ENCODE measurements around the gene PATJ. TPM values are rescaled to one million over a fixed set of nuclear protein-coding genes. Genes with fewer than 3 reads are reported as not detected.

PATJ gene
- total RNA-seq, 1 experiment from 2014 or later = 48.8 TPM

- ATAC-seq (peak; percentile 63), DNase-seq (ENCODE audit: low read depth, low spot score) (no peak)
- Histone ChIP-seq H3K27me3 (ENCODE audit: insufficient read depth, low read length) (no peaks in the 10 kb centered on the region), H3K36me3 (ENCODE audit: control insufficient read depth in 1 of 2, insufficient read depth in 2 of 2, low read length in 2 of 2) (no peaks in the 10 kb centered on the region), H4K20me1 (ENCODE audit: insufficient read depth) (no peaks in the 10 kb centered on the region), H3K27ac (ENCODE audit: low read depth, low read length) (no peak overlapping the region), H3K79me2 (ENCODE audit: insufficient read depth, low read length) (no peaks in the 10 kb centered on the region), H3K9me2 (ENCODE audit: insufficient read depth) (no peaks in the 10 kb centered on the region), H2AFZ (ENCODE audit: low read depth, low read length, poor library complexity, severe bottlenecking) (no peak overlapping the region), H3K9ac (ENCODE audit: low read length) (no peak overlapping the region), H3K4me1 (ENCODE audit: control insufficient read depth in 1 of 2, insufficient read depth in 2 of 2, low read length in 2 of 2) (no peaks in the 10 kb centered on the region), H3K4me3 (replicated peaks in 1 of 2; ENCODE audit: low read depth in 1 of 2, low read length in 2 of 2) (no peak overlapping the region), H3K9me3 (ENCODE audit: control insufficient read depth in 1 of 2, insufficient read depth in 1 of 2, low read depth in 1 of 2, low read length in 2 of 2) (no peaks in the 10 kb centered on the region), H3K4me2 (ENCODE audit: low read length) (no peak overlapping the region)
- intact Hi-C loops (cut with micrococcal nuclease) = loop anchor here (10.0 kb wide), 1 partner anchor 194 kb away; no protein-coding TSS in a partner anchor
- RAD21 ChIA-PET (ENCODE audit: low non-redundant PET in 1 of 2, low total read pairs in 2 of 2, uncharacterized antibody in 2 of 2, unreplicated experiment in 2 of 2) = no interaction called here
- BruUV-seq (replicated peaks) = no TSS peak
- no peak for TF ChIP-seq FOSL1 (IDR thresholded peaks at IDR 0.05; ENCODE audit: low read depth)
- peak; percentile 11 to 62 (median 46); a peak in 4 of 6 replicates for TF ChIP-seq CTCF (IDR thresholded peaks at IDR 0.05 in 2 of 3, conservative IDR thresholded peaks at IDR 0.05 in 1 of 3; ENCODE audit: borderline replicate concordance in 1 of 3, insufficient read depth in 1 of 3, low read depth in 2 of 3, low read length in 2 of 3)
- TF ChIP-seq RAD21 (IDR thresholded peaks at IDR 0.05; ENCODE audit: low read depth) = peak; percentile 40; the same call in 1 of the 2 replicates
- no peak for TF ChIP-seq ZNF274 (IDR thresholded peaks at IDR 0.05; ENCODE audit: low read depth, low read length)
- CTCF ChIA-PET = no interaction called here
- POLR2A ChIA-PET = no interaction called here
These were observed 208.1 kb downstream of the PATJ start for GRCh38 chr1:61950418-61950817.

GRCh38 chr1:61951731-61952580 is 209.7 kb downstream of the PATJ start:
- H3K27ac ChIP-seq (ENCODE audit: low read depth, low read length) = no peak overlapping the region
- POLR2A ChIA-PET = no interaction called here
- no peak overlapping the region for H3K9ac ChIP-seq (ENCODE audit: low read length)
- H3K4me3 ChIP-seq (replicated peaks in 1 of 2; ENCODE audit: low read depth in 1 of 2, low read length in 2 of 2) = no peak overlapping the region
- DNase-seq (ENCODE audit: low read depth, low spot score) (no peak), ATAC-seq (no peak)
- H3K79me2 ChIP-seq (ENCODE audit: insufficient read depth, low read length) = no peaks in the 10 kb centered on the region
- intact Hi-C loops (cut with micrococcal nuclease) = loop anchor here (10.0 kb wide), 1 partner anchor 193 kb away; no protein-coding TSS in a partner anchor
- CTCF ChIA-PET = no interaction called here
- no peaks in the 10 kb centered on the region for H3K4me1 ChIP-seq (ENCODE audit: control insufficient read depth in 1 of 2, insufficient read depth in 2 of 2, low read length in 2 of 2)
- no TSS peak for BruUV-seq (replicated peaks)
- H3K36me3 ChIP-seq (ENCODE audit: control insufficient read depth in 1 of 2, insufficient read depth in 2 of 2, low read length in 2 of 2) = no peaks in the 10 kb centered on the region
- no peak overlapping the region for H2AFZ ChIP-seq (ENCODE audit: low read depth, low read length, poor library complexity, severe bottlenecking)
- no peaks in the 10 kb centered on the region for H4K20me1 ChIP-seq (ENCODE audit: insufficient read depth)
- no peaks in the 10 kb centered on the region for H3K27me3 ChIP-seq (ENCODE audit: insufficient read depth, low read length)
- H3K9me3 ChIP-seq (ENCODE audit: control insufficient read depth in 1 of 2, insufficient read depth in 1 of 2, low read depth in 1 of 2, low read length in 2 of 2) = no peaks in the 10 kb centered on the region
- no peaks in the 10 kb centered on the region for H3K9me2 ChIP-seq (ENCODE audit: insufficient read depth)
- no peak for TF ChIP-seq POLR2A (IDR thresholded peaks at IDR 0.05; ENCODE audit: borderline replicate concordance, extremely low read depth, insufficient read depth, insufficient read length)
- TF ChIP-seq ZNF274 (IDR thresholded peaks at IDR 0.05; ENCODE audit: low read depth, low read length) = no peak
- TF ChIP-seq, protein P1, sequence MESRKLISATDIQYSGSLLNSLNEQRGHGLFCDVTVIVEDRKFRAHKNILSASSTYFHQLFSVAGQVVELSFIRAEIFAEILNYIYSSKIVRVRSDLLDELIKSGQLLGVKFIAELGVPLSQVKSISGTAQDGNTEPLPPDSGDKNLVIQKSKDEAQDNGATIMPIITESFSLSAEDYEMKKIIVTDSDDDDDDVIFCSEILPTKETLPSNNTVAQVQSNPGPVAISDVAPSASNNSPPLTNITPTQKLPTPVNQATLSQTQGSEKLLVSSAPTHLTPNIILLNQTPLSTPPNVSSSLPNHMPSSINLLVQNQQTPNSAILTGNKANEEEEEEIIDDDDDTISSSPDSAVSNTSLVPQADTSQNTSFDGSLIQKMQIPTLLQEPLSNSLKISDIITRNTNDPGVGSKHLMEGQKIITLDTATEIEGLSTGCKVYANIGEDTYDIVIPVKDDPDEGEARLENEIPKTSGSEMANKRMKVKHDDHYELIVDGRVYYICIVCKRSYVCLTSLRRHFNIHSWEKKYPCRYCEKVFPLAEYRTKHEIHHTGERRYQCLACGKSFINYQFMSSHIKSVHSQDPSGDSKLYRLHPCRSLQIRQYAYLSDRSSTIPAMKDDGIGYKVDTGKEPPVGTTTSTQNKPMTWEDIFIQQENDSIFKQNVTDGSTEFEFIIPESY (IDR thresholded peaks at IDR 0.05; ENCODE audit: extremely low read depth, insufficient replicate concordance, low read length) = no peak
- no peak for TF ChIP-seq JUND (IDR thresholded peaks at IDR 0.05)
- TF ChIP-seq EZH2 (IDR thresholded peaks at IDR 0.05) = no peak
- no peak for TF ChIP-seq TCF7L2 (IDR thresholded peaks at IDR 0.05; ENCODE audit: borderline replicate concordance, extremely low read depth, insufficient read depth, insufficient read length)
- no peak for TF ChIP-seq CEBPB (IDR thresholded peaks at IDR 0.05; ENCODE audit: low read depth)
- no peak for TF ChIP-seq YY1 (IDR thresholded peaks at IDR 0.05; ENCODE audit: extremely low read depth, insufficient replicate concordance, low read depth, low read length)
- TF ChIP-seq POLR2AphosphoS5 (IDR thresholded peaks at IDR 0.05; ENCODE audit: low read depth, low read length) = no peak
- no peak overlapping the region for H3K4me2 ChIP-seq (ENCODE audit: low read length)
- RAD21 ChIA-PET (ENCODE audit: low non-redundant PET in 1 of 2, low total read pairs in 2 of 2, uncharacterized antibody in 2 of 2, unreplicated experiment in 2 of 2) = no interaction called here
